Measurements from ENCODE around the gene KAT7. TPM values are rescaled to one million over a fixed set of nuclear protein-coding genes. Genes with fewer than 3 reads are reported as not detected.

Gene KAT7
- polyA plus RNA-seq, 1 of the 3 experiments (the other 2 are of a cell fraction), result 20.2 TPM

DNA sequence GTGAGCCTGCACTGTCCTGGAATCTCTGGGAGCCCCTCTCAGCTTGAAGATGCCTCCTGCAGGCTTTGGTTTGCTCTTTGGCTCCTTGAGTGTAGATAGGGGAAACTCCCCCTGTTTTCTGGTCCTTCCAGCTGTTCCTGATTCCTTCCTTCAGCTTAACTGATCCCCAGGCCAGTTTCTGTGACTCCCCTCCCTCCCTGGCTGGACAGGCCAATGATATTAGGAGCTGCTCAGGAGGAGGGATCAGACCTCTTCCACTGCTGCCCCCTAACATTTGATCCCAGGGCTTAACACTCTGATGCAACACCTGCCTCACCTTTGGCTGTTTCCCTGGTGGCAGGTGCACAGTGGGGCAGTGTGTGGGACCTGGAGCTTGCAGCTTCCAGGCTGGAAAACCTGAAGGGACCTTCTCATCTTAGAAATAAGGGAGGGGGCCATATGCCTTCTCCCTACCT, 59.6 kb downstream of the KAT7 start, which contains the start of gene TAC4:
Gene TAC4, minus strand, starts transcription at position 51 of the 455 bp plus-strand sequence. CDS start 52 bp downstream, outside the sequence.
- CTCF ChIA-PET, result interaction anchor here (1.0 to 40.4 kb wide), 5 partner anchors 13 to 291 kb away, joined by 3 to 1665 read pairs (median 6); partner anchors contain the start of gene DLX3
- H3K4me3 ChIP-seq (ENCODE audit: low read depth in 2 of 2, low read length in 1 of 2), result no peak within 1 kb of the TSS
- H3K9ac ChIP-seq, result no peak within 1 kb of the TSS
- H4K20me1 ChIP-seq (ENCODE audit: insufficient read depth), result no peaks in the 10 kb centered on the region
- no peaks in the 10 kb centered on the region for H3K27me3 ChIP-seq (ENCODE audit: insufficient read depth)
- no peak within 1 kb of the TSS for H2AFZ ChIP-seq (ENCODE audit: low read depth)
- H3K36me3 ChIP-seq (replicated peaks in 1 of 2; ENCODE audit: control insufficient read depth in 1 of 2, insufficient read depth in 2 of 2, low read length in 1 of 2), result no peaks in the 10 kb centered on the region
- no peaks in the 10 kb centered on the region for H3K9me3 ChIP-seq
- H3K79me2 ChIP-seq (ENCODE audit: insufficient read depth), result no peaks in the 10 kb centered on the region
- no peak within 1 kb of the TSS for H3K27ac ChIP-seq (ENCODE audit: low read depth in 2 of 2, low read length in 1 of 2)
- POLR2A ChIA-PET, result no interaction called here
- H3F3A ChIP-seq (replicated peaks; ENCODE audit: insufficient read depth), result peaks cover 5% of the 10 kb centered on the region
- no peaks in the 10 kb centered on the region for H3K9me2 ChIP-seq
- TF ChIP-seq USF2 (IDR thresholded peaks at IDR 0.05; ENCODE audit: borderline replicate concordance, low read depth, low read length) (no peak), FOSL2 (IDR thresholded peaks at IDR 0.05; ENCODE audit: borderline replicate concordance, low read depth) (no peak), ELF1 (IDR thresholded peaks at IDR 0.05) (no peak), CTCF (IDR thresholded peaks at IDR 0.05) (no peak), GATA2 (CRISPR knock-in tag; IDR thresholded peaks at IDR 0.05) (no peak), CHD2 (IDR thresholded peaks at IDR 0.05; ENCODE audit: low read length, partially characterized antibody) (no peak), MXI1 (IDR thresholded peaks at IDR 0.05; ENCODE audit: low read depth, low read length) (no peak), RXRA (IDR thresholded peaks at IDR 0.05; ENCODE audit: borderline replicate concordance, low read depth) (no peak), RAD21 (IDR thresholded peaks at IDR 0.05; ENCODE audit: low read length) (no peak), USF1 (IDR thresholded peaks at IDR 0.05; ENCODE audit: borderline replicate concordance, low read depth) (no peak), GABPA (IDR thresholded peaks at IDR 0.05; ENCODE audit: low read depth) (no peak), NFIC (IDR thresholded peaks at IDR 0.05; ENCODE audit: borderline replicate concordance) (no peak), NRF1 (IDR thresholded peaks at IDR 0.05; ENCODE audit: low read depth, low read length) (no peak), RFX5 (IDR thresholded peaks at IDR 0.05; ENCODE audit: low read length) (no peak)
- TF ChIP-seq, protein P1, sequence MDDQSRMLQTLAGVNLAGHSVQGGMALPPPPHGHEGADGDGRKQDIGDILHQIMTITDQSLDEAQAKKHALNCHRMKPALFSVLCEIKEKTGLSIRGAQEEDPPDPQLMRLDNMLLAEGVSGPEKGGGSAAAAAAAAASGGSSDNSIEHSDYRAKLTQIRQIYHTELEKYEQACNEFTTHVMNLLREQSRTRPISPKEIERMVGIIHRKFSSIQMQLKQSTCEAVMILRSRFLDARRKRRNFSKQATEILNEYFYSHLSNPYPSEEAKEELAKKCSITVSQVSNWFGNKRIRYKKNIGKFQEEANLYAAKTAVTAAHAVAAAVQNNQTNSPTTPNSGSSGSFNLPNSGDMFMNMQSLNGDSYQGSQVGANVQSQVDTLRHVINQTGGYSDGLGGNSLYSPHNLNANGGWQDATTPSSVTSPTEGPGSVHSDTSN (IDR thresholded peaks at IDR 0.05), result no peak
- no peak within 1 kb of the TSS for H3K4me2 ChIP-seq
- peaks cover 4 to 16% of the 10 kb centered on the region in 2 experiments; a peak in 1 of 4 replicates for H3K4me1 ChIP-seq (ENCODE audit: control insufficient read depth in 1 of 2, insufficient read depth in 2 of 2, low read depth in 1 of 2, low read length in 1 of 2)
- no peak for DNase-seq

Measured in SK-N-SH (cell line).